Hematopoietic multipotent progenitor cell treated with erythropoietin and hydrocortisone succinate and interleukin-3 and kit ligand, for 4 days (in vitro differentiated cells): Measurements from ENCODE around the gene TADA2B.
A peak's percentile ranks its signal among the peaks of the same experiment; 100 is the strongest.

Experiments
- DNase-seq: peaks from one replicate; pipeline ENCODE4 v3.0.0-alpha.2; 2015

The TADA2B gene, protein sequence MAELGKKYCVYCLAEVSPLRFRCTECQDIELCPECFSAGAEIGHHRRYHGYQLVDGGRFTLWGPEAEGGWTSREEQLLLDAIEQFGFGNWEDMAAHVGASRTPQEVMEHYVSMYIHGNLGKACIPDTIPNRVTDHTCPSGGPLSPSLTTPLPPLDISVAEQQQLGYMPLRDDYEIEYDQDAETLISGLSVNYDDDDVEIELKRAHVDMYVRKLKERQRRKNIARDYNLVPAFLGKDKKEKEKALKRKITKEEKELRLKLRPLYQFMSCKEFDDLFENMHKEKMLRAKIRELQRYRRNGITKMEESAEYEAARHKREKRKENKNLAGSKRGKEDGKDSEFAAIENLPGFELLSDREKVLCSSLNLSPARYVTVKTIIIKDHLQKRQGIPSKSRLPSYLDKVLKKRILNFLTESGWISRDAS

DNA sequence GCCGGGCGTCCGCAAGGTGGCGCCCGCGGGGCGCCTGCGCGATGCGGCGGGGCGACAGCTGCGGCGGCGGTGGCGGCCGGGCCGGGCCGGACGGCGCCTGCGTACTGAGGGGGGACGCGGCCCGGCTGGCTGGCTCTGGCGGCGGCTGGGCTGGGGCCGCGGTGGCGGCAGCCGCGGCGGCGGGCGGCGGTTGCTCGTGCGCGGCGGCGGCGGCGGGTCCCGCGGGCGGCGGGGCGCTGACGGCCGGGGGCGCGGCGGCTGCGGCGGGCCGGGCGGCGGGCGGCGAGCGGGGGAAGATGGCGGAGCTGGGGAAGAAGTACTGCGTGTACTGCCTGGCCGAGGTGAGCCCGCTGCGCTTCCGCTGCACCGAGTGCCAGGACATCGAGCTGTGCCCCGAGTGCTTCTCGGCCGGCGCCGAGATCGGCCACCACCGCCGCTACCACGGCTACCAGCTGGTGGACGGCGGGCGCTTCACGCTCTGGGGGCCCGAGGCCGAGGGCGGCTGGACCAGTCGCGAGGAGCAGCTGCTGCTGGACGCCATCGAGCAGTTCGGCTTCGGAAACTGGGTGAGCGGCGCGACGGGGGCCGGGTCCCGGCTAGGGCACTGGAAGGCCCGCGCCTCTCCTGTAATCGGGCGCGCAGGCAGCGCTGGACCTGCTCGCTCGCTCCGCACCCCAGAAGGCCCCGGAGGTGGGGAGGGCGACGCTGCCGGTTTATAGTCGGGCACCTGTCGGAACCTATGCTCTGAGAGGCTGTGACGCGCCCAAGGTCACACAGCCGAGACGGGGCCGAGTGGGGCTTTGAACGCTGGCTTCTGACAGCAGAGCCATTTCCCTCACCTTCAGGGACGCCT is at the start of gene TADA2B:
TADA2B (plus strand) TSS at position 89 of the 853 bp plus-strand sequence; CDS start at position 297, 208 bp downstream.
- peak; percentile 51 for DNase-seq

DNA sequence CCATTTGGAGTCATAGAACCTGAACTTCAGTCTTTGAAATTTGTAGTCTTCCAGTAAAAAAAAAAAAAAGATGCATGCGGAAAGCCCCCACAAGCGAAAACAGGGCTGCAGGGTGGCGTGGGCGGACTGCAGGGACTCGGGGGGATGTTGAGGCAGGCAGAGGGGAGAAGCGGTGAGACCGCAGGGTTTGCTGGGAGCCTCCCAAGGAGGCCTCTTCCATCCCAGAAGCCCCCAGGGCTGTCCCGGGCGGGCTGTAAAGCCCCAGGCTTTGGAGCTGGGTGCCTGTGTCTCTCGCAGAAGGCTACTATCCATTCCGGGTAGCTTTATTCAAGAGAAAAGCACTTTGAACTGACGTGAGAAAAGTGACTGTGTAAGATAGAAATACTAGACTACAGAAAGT is 46.7 kb upstream of the TADA2B start:
- DNase-seq = no peak

DNA sequence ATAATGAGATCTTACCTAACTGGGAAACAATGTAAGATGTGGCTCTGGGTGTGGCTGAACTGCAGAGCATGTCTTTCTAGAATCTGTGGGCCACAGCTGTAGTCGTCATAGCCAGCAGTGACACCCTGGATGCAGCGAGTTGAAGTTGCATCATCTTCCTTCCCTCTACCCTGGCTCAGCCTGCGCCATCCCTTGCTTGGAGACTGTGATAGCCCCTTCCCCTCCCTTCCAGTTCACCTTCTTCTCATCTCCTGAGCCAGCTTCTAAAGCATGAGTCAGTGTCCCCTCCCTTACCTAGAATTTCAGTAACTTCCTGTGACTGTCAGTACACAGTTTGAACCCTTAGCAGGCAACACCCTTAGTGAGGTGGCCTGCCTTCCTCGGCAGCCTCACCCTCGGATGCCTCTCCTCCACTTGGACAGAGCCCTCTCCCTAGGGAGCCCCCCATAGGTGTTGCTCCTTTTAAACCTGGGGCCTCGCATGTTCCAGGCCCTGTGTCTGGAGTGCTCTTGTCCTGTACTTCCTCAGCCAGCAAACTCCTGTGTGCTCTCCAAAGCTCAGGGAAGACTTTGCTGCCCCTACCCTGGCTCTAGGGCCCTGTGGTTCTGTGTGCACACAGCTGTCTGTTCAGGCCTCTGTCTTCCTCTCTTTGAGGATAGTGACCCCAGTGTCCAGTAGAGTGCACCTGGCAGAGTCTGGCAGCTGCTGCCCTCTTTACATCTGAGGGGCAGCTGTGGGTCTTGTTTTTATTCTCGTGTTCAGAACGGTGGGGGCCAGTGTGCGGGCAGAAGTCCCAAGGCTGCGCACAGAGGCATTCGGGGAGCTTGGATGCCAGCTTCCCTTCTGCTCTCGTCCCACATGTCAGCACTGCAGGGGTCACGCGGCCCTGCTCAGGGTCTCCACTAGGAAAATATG is 43.7 kb upstream of the TADA2B start:
- peak; percentile 24 for DNase-seq

DNA sequence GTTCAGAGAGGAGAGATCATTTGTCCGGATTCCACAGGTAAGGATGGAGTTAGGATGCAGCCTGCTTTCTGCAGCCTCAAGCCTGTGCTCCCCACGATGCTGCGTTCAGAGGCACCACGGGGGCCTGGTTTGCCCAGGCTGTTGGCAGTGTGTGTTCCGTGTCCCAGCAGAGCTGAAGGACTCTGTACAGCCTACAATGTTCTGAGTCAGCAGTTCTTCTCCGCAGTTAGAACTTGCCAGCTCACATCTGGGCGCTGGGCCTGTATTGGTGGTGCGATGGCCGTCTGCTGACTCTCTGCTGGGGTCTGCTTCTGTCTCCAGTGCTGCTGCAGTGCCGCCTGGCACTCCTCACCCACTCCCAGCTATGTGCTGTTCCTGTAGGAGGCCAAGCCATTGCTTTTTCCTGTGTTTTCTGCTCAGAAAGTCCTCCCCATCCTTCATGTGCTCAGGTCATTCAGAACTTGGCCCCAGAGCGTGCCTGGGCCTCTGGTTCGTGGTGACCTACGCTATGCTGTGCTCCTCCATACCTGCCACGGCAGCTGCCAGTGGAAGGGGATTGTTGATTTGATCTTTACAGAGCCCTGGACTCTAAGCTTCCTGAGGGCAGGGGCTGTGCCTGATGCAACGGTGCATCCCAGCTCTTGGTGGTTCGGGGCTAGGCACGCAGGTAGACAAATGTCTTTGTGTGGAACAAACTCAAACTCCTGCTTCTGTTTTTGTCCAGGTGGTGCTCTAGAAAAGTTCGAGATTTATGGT is 42.6 kb upstream of the TADA2B start:
- DNase-seq = no peak

DNA sequence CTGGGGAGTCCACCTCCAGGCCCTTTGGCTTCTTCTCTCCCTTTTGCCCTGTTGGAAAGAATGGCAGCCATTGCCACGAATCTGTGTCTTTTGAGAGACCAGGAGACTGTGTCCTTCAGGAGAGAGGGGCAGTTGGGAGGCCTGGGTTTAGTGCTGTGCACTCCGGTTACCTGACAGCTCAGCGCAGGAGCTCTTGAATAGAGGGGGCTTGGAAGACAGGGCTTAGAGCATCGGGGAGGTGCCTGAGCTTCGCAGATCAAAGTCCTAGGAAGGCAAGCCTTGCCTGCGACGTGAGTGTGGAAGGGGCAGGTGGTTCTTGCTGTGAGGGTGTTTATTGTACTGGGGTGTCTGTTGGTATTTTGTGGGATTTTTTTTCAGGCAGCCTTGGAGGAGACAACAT is 41.9 kb upstream of the TADA2B start:
- no peak for DNase-seq

DNA sequence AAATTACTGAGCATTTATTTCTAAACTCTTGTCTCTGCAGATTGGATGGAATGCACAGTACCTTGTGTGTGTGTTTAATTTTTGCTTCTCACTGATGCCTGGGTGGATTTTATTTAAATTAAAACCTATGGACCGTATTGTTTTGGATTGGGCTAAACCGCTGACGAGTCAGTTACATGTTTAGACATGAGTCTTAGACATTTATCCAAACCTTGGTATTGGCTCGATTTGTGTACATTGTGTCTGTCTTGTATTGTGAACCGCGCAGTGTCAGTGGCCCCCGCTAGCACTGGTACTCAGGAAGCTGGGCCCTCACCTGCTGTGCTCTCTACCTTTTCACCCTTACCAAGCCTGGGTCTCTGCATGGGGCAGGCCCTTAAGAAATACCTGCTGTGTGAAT is 40.8 kb upstream of the TADA2B start:
- no peak for DNase-seq

DNA sequence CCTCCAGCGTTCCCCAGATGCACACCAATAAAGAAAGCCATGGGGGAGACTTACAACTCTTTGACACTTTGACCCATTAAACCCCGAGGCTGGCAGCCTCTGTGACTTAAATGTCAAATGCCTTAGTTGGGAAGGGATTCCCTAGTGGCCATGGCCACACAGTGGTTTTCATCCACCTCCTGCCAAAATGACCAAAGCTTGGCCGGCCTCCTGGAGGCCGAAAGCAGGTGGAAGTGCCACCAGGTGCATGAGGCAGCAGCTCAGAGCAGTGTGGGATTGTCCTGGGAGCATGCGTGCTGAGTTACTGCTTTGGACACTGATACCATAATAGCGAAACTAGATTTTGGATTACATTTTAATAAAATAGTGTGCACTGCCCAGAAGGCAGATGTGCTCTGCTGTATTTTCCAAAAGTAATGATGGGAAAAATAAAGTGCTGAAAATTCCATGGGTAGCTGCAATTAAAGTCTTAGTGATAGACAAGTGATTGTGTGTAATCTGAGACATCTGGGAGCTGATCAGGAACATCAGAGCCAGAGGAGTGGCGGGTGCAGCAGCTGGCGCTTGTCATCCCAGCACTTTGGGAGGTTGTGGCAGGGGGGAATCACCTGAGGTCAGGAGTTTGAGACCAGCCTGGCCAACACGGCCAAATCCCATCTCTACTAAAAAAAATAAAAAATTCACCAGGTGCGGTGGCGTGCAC is 39.8 kb upstream of the TADA2B start:
- DNase-seq = no peak

DNA sequence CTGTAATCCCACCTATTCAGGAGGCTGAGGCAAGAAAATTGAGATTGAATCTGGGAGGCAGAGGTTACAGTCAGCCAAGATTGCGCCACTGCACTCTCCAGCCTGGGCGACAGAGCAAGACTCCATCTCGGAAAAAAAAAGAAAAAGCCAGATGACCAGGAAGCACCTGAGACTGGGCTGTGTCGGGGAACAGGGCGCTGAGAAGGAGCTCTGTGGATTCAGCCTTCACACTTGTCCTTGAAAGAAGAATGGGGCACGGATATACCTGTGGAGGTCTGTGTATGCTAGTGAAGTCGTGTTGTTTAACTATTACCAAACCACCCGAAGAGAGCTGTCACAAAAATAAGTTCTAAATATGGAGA is 39.3 kb upstream of the TADA2B start:
- DNase-seq = no peak

DNA sequence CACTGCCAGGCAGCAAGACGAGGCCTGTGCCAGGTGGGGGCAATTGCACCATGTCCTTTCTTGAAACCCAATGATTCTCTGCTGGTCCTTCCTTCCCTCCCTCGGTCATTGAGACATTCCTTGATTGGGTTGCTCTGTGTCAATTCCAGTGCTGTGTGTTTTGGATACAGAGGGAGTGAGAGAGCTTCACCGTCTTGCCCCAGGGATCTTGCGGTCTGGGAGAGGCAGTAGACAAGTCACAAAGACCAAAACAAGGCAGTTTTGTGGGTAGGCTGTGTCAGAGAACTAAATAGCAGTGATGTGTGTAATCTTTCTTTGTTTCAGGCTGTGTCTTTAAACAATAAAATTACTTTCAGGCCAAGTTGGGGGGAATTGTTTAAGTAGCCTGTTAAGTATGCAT is 38.8 kb upstream of the TADA2B start:
- DNase-seq = no peak

DNA sequence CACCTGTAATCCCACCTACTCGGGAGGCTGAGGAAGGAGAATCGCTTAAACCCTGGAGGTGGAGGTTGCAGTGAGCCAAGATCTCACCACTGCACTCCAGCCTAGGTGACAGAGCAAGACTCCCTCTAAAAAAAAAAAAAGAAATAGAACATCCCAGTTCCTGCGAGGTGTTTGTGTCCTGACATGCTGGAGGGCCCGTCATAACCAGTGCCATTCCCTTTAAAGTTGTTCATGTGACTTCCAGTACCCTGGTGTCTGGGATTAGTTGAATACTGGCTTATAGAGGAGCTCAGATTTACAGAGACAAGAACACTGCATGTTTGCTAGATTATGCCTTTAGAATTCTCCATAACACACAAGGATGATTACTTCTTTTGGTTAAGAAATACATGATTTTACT is 37.6 kb upstream of the TADA2B start:
- no peak for DNase-seq

DNA sequence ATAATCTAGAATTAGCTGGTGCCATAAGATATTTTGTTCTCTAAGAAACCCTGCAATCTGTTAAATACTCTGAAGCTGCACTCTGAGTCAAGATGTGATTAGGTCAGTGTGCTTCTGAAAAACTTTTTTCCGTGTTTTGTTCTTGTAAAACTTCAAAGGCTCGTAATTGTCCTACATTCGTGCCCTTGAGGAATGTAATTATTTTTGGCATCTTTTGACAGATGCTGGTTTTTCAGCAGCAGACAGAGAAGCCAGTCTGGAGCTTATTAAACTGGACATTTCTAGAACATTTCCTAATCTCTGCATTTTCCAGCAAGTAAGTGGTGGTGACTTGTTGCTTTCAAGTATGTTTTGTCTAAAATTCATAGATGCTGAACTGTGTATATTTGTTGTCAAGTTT is 36.8 kb upstream of the TADA2B start:
- no peak for DNase-seq

DNA sequence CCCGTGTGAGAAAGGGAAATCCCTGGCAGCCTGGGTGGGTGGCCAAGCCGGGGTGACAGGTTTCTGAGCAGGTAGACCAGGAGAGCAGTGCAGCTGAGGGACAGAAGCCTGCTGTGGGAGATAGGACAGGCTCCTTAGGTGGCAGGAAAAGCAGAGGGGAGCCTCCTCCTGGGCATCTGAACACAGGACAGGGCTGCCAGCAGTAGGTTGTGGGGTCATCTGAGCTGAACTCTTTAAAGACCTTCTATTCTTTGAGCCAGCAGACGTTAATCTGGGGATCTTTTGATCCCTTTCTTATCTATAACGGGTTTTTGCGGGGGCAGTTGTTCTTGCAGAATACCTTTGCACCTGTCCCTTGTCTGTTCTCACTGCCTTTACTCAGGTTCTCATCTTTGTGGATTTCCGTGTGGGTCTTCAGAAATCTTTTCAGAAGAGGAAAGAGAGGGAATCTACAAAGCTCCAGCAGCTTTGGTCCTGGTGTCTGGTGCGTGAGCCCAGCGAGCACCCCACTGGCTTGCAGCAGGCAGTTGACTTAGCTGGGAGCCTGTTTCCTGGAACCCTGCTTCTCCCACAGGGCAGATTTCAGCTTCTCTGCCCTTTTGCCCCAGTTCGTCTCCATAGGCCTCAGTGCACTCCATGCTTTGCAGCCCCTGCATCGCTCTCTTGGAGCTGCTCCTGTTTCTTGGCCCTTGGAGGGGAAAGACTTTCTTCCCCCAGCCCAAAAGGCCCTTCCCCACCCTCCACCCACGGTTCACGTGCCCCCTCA is 35.8 kb upstream of the TADA2B start:
- DNase-seq = no peak

DNA sequence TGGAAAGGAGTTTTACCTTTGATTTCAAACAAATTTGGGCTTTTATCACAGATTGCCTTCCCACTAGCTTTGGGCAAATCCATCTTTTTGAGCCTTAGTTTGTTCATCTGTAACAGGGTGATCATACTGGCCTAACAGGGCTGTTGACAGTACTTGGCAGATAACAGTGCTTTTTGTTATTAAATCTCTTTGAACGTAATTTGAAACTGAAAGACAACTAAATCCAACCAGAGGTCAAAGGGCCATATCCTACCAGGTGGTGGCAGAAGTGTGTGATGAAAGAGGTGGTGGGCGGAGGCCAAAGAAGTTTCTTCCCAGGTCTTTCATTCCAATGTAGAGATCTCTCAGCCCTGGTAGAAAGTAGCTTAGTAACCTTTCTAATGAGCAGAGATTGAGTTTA is 35.2 kb upstream of the TADA2B start:
- DNase-seq = no peak

DNA sequence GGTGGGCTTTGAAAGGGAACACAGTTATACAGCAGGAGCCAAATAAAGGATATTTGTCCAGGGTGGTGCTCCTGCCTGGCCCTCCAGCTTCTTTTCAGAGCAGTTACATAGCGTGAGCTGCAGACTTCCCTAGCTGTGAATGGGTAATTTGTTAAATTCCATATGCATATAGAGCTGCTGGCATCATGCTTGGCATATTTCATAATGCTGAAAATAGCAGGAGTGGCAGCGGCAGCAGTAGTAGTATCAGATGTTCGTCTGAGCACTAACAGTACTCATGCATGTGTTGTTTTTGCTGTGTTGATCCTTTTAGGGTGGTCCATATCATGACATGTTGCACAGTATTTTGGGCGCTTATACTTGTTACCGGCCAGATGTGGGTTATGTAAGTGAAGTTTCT is 33.6 kb upstream of the TADA2B start:
- no peak for DNase-seq

DNA sequence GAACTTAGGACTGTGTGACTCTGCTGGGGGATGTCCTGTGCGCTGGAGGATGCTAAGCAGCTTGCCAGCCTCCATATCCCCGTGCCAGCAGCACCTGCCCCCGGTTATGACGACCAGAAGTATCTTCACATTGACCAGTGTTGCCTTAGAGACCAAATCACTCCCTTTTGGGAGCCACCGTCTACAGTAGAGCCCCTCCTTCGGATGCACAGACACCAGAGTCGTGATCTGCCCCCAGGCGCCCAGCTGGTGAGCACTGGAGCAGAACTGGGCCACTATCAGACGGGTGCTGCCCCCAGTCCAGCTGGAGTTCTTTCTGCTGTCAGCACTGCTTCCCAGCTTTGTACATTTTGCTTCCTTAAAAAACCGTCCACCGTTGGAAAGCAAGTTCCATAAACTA is 30.0 kb upstream of the TADA2B start:
- no peak for DNase-seq

DNA sequence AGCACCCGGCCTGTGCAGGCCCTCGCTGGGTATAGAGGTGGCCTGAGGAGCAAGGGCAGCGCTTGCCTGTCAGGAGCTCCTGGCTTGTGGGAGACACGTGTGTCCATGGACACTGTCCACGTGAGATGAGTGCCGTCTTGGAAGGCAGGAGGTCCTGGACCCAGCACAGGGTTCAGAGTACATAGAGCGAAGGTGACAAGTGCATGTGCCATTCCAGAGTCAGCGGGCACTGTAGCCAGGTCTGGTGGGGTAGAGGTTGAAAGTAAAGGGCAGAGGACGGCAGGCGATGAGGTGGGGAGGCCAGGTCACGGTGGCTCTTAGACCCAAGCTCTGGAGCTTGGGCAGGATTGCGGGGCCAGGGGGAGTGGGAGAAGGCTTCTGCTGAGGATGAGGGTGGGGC is 28.4 kb upstream of the TADA2B start:
- DNase-seq = no peak

DNA sequence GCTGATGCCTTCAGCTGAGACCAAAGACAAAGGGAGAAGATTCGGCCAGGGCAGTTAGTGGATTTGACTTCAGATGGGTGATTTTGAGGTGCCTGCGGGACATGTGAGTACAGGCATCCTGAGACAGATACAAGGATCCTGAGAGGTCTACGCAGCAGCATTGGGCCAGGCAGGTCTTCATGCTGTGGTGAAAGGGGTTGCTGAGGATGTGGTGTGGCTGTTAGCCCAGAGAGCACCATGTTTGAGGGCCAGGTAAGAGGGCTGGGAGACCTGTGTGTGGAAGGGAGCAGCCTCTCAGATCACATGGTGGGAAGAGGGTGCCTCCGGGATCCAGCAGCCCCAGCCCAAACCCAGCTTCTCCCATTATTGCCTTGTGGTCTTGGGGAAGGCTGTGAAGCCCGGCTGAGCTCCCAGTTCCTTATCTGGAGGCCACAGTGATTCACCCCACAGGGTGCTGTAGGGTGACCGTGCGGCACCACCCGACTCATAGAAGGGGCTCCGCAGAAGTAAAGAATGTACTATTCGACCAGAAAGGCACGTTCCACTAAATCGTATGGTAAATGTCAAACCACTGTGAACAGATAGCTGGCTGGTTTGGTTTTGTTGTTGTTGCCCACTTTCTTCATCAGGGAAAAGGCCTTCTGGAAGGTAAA is 27.7 kb upstream of the TADA2B start:
- no peak for DNase-seq

DNA sequence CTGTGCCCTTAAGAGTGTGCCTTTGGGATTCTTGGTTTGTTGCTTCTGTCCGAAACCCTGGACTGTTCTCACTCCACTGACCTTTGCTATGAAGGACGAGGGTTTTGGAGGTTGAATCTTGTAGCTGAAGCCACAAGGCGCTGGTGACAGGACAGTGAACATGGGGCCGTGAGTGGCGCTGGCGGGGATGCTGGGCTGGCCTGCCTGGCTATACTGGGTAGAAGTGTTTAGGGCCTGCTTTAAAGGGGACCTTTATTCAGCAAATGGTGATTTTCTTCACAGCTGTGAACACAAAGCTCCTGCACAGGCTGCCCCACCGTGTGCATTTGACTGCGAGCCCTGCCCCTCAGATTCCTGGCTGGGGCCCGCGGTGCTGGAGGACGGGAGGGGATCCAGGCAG is 27.1 kb upstream of the TADA2B start:
- DNase-seq = no peak

DNA sequence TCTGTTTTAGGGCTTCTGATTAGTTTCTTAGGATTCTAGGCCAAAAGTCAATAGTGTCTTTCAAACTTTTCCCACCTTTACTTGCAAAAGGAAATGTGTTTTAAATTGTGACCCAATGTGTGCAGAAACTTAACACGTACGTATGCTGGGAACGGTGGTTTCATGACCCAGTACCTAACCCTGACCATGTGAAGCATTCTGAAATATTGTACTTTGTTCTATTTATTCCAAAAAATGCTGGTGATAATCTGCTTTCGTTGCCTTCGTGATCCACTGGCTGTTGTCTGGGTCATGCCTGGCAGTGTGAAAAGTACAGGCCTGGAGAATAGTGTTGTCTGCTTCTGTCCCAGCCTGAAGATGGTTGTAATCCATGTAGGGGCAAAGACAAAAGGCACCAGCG is 26.7 kb upstream of the TADA2B start:
- no peak for DNase-seq

DNA sequence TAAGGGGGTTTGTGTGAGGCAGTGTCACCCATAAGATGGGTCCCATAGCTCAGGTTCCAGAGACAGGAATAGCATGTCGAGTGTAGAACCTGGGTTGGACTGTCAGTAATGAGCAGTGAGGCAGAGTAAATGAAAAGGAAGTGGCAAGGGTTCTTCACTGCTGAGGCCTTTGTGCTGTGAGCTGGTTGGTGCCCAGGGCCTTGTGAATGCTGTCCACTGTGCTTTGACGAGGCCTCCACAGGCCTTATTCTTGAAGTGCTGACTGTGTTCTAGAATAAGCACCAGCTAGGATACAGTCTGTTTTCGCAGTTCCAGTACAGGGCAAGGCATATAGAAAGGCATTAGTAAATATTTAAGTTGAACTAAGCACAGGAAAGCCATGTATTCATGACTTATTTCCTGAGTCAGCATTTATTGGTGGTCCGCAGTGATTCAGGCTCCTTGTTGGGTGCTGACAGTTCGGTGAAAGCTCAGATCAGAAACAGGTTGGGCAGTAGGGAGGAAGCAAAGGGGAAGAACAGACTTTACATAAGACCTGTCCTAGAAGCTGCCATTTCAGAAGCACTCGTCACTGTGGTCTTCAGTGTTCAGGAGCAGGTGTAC is 25.6 kb upstream of the TADA2B start:
- no peak for DNase-seq
